Astrocyte (in vitro differentiated cells and primary cell): ENCODE measurements around the gene HOXD13.

Experiments used
- EZH2 ChIP-seq: IDR thresholded peaks from 2 replicates; pipeline ENCODE4 v1.6.1; 2012; ENCODE audit warnings: mild to moderate bottlenecking, low read length, inconsistent platforms; ENCODE audit not compliant: insufficient read depth
- TF ChIP-seq, protein P1 (sequence below): IDR thresholded peaks from 2 replicates; pipeline ENCODE4 v1.5.1; 2011; ENCODE audit warnings: low read depth, mild to moderate bottlenecking, inconsistent platforms, low read length, moderate library complexity; ENCODE audit not compliant: insufficient read depth

DNA sequence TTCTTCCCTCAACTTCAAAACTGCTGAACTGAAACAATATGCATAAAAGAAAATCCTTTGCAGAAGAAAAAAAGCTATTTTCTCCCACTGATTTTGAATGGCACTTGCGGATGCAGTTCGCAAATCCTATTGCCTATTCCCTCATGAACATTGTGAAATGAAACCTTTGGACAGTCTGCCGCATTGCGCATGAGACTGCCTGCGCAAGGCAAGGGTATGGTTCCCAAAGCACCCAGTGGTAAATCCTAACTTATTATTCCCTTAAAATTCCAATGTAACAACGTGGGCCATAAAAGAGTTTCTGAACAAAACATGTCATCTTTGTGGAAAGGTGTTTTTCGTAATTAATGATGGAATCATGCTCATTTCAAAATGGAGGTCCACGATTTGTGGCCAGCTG lies 45.4 kb downstream of the HOXD13 start:
- TF ChIP-seq, protein P1, sequence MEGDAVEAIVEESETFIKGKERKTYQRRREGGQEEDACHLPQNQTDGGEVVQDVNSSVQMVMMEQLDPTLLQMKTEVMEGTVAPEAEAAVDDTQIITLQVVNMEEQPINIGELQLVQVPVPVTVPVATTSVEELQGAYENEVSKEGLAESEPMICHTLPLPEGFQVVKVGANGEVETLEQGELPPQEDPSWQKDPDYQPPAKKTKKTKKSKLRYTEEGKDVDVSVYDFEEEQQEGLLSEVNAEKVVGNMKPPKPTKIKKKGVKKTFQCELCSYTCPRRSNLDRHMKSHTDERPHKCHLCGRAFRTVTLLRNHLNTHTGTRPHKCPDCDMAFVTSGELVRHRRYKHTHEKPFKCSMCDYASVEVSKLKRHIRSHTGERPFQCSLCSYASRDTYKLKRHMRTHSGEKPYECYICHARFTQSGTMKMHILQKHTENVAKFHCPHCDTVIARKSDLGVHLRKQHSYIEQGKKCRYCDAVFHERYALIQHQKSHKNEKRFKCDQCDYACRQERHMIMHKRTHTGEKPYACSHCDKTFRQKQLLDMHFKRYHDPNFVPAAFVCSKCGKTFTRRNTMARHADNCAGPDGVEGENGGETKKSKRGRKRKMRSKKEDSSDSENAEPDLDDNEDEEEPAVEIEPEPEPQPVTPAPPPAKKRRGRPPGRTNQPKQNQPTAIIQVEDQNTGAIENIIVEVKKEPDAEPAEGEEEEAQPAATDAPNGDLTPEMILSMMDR, result no peak
- no peak for TF ChIP-seq EZH2
